ENCODE measurements around the gene ROCK2.
"Not testable (repeated sequence)": the region's sequence is repeated elsewhere in the genome, so short reads cannot be mapped to it uniquely, and the experiment has no call there.

ROCK2 gene

DNA sequence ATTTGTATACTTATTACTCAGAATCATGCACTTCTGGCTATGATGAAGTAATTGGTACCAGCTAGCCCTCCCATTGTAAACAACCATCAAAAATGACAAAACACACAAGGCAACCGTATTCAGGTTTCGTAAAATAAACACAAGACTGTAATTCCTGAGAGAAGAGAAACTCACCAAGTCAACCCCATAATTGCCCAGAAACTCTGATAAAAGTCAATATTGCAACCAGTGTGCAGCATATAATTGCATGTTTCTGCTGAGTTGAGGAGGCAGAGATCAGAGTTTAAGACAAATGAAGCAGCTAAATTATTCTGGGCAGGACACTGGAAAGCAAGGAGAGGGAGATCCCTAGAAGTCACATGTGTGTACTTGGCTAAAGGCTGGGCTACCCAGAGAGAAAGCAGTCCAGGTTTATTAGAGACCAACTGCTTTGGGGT, 90.3 kb downstream of the ROCK2 start:
- no peaks in the 10 kb centered on the region for H3F3A ChIP-seq (ENCODE audit: low read depth)
- H3K9ac ChIP-seq (ENCODE audit: low read depth, low read length, poor library complexity, severe bottlenecking) = no peak overlapping the region
- H3K9me3 ChIP-seq (ENCODE audit: insufficient read depth, low read depth, low read length) = no peaks in the 10 kb centered on the region
- no peaks in the 10 kb centered on the region for H3K9me2 ChIP-seq (replicated peaks; ENCODE audit: low read depth, low read length)
- no peak overlapping the region for H2AFZ ChIP-seq (ENCODE audit: low read length)
- TF ChIP-seq CTCF (conservative IDR thresholded peaks at IDR 0.05; ENCODE audit: low read length) = no peak
- no peak for TF ChIP-seq EZH2phosphoT487 (IDR thresholded peaks at IDR 0.05; ENCODE audit: borderline replicate concordance)
- H4K20me1 ChIP-seq (ENCODE audit: insufficient read depth, low read length, poor library complexity, severe bottlenecking) = peaks cover 14% of the 10 kb centered on the region
- H3K79me2 ChIP-seq (ENCODE audit: insufficient read depth, low read length) = peaks cover 51% of the 10 kb centered on the region; the same call in 1 of the 2 replicates
- no peaks in the 10 kb centered on the region for H3K27me3 ChIP-seq (ENCODE audit: insufficient read depth, low read length, poor library complexity, severe bottlenecking)
- H3K4me1 ChIP-seq (ENCODE audit: insufficient read depth, low read length, poor library complexity, severe bottlenecking) = no peaks in the 10 kb centered on the region
- no peak overlapping the region for H3K4me3 ChIP-seq (ENCODE audit: low read length, poor library complexity, severe bottlenecking)
- H3K36me3 ChIP-seq (ENCODE audit: insufficient read depth, low read length) = peaks cover 15% of the 10 kb centered on the region
- no peak overlapping the region for H3K4me2 ChIP-seq (ENCODE audit: low read depth, low read length, poor library complexity, severe bottlenecking)

- not testable (repeated sequence) for H3K4me3 ChIP-seq (ENCODE audit: low read length, poor library complexity, severe bottlenecking); H2AFZ ChIP-seq (ENCODE audit: low read length); H3K9ac ChIP-seq (ENCODE audit: low read depth, low read length, poor library complexity, severe bottlenecking); H3K4me1 ChIP-seq (ENCODE audit: insufficient read depth, low read length, poor library complexity, severe bottlenecking); H3F3A ChIP-seq (ENCODE audit: low read depth); H3K9me2 ChIP-seq (replicated peaks; ENCODE audit: low read depth, low read length); H3K27me3 ChIP-seq (ENCODE audit: insufficient read depth, low read length, poor library complexity, severe bottlenecking); H3K4me2 ChIP-seq (ENCODE audit: low read depth, low read length, poor library complexity, severe bottlenecking); H3K9me3 ChIP-seq (ENCODE audit: insufficient read depth, low read depth, low read length)
- Histone ChIP-seq H3K79me2 (ENCODE audit: insufficient read depth, low read length) (peaks cover 42% of the 10 kb centered on the region; the same call in 1 of the 2 replicates), H4K20me1 (ENCODE audit: insufficient read depth, low read length, poor library complexity, severe bottlenecking) (peaks cover 14% of the 10 kb centered on the region), H3K36me3 (ENCODE audit: insufficient read depth, low read length) (peaks cover 23% of the 10 kb centered on the region)
Observed at GRCh38 chr2:11252458-11252857, 92.0 kb downstream of the ROCK2 start.

GRCh38 chr2:11250400-11251196, 93.8 kb downstream of the ROCK2 start:
- no peaks in the 10 kb centered on the region for H3K4me1 ChIP-seq (ENCODE audit: insufficient read depth, low read length, poor library complexity, severe bottlenecking)
- peaks cover 23% of the 10 kb centered on the region for H3K36me3 ChIP-seq (ENCODE audit: insufficient read depth, low read length)
- no peaks in the 10 kb centered on the region for H3K9me2 ChIP-seq (replicated peaks; ENCODE audit: low read depth, low read length)
- no peak for TF ChIP-seq EZH2phosphoT487 (IDR thresholded peaks at IDR 0.05; ENCODE audit: borderline replicate concordance)
- TF ChIP-seq CTCF (conservative IDR thresholded peaks at IDR 0.05; ENCODE audit: low read length) = no peak
- H3K9ac ChIP-seq (ENCODE audit: low read depth, low read length, poor library complexity, severe bottlenecking) = no peak overlapping the region
- no peak overlapping the region for H2AFZ ChIP-seq (ENCODE audit: low read length)
- no peak overlapping the region for H3K4me3 ChIP-seq (ENCODE audit: low read length, poor library complexity, severe bottlenecking)
- H3K79me2 ChIP-seq (ENCODE audit: insufficient read depth, low read length) = peaks cover 48% of the 10 kb centered on the region; the same call in 1 of the 2 replicates
- no peaks in the 10 kb centered on the region for H3F3A ChIP-seq (ENCODE audit: low read depth)
- peaks cover 15% of the 10 kb centered on the region for H4K20me1 ChIP-seq (ENCODE audit: insufficient read depth, low read length, poor library complexity, severe bottlenecking)
- no peaks in the 10 kb centered on the region for H3K9me3 ChIP-seq (ENCODE audit: insufficient read depth, low read depth, low read length)
- no peak overlapping the region for H3K4me2 ChIP-seq (ENCODE audit: low read depth, low read length, poor library complexity, severe bottlenecking)
- H3K27me3 ChIP-seq (ENCODE audit: insufficient read depth, low read length, poor library complexity, severe bottlenecking) = no peaks in the 10 kb centered on the region

DNA sequence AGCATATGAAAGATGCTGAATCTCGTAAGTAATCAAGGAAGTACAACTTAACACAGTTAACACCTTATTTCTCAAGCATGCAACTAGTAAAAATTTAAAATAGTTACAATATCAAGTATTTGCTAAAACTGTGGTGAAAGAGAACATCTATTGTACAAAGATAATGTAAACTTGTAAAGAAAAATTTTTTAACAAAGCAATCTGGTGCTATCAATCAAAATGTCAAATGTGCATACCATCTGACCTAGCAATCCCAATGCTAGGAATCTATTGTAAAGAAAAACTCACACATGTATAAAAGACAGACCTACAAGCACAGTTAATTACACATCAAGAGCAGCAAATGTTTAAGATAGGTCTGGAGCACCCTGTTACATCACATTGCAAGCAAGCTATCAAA, 99.1 kb downstream of the ROCK2 start:
- Histone ChIP-seq H3K9ac (ENCODE audit: low read depth, low read length, poor library complexity, severe bottlenecking) (no peak overlapping the region), H4K20me1 (ENCODE audit: insufficient read depth, low read length, poor library complexity, severe bottlenecking) (peaks cover 16% of the 10 kb centered on the region), H3K9me3 (ENCODE audit: insufficient read depth, low read depth, low read length) (no peaks in the 10 kb centered on the region), H3K9me2 (replicated peaks; ENCODE audit: low read depth, low read length) (no peaks in the 10 kb centered on the region), H3K36me3 (ENCODE audit: insufficient read depth, low read length) (peaks cover 50% of the 10 kb centered on the region), H3F3A (ENCODE audit: low read depth) (no peaks in the 10 kb centered on the region), H3K4me1 (ENCODE audit: insufficient read depth, low read length, poor library complexity, severe bottlenecking) (no peaks in the 10 kb centered on the region), H2AFZ (ENCODE audit: low read length) (no peak overlapping the region), H3K27me3 (ENCODE audit: insufficient read depth, low read length, poor library complexity, severe bottlenecking) (no peaks in the 10 kb centered on the region), H3K79me2 (ENCODE audit: insufficient read depth, low read length) (peaks cover 39% of the 10 kb centered on the region), H3K4me3 (ENCODE audit: low read length, poor library complexity, severe bottlenecking) (no peak overlapping the region), H3K4me2 (ENCODE audit: low read depth, low read length, poor library complexity, severe bottlenecking) (no peak overlapping the region)
- TF ChIP-seq CTCF (conservative IDR thresholded peaks at IDR 0.05; ENCODE audit: low read length) = no peak
- TF ChIP-seq EZH2phosphoT487 (IDR thresholded peaks at IDR 0.05; ENCODE audit: borderline replicate concordance) = no peak

Measured in Loucy (cell line).